Activated T-cell treated with anti-CD3 and anti-CD28 coated beads for 1 hour (primary cell): ENCODE results near the gene C20orf204.

Experiments used
- DNase-seq: peaks from one replicate; pipeline ENCODE4 v3.0.0-alpha.2; 2020; ENCODE audit warnings: low read depth

Gene C20orf204

DNA sequence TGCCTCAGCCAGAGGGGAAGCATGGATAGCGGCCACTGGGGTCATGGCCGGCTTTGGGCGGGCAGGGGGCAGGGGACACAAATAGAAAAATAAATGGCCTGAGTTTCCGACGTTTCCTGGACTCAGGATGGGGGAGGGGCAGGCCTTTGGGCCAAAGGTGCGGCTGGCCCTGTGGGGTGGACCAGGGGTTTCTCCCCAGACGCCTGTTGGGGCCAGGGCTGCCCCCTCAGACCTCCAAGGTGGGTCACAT is 20.6 kb downstream of the C20orf204 start:
- DNase-seq, result no peak

DNA sequence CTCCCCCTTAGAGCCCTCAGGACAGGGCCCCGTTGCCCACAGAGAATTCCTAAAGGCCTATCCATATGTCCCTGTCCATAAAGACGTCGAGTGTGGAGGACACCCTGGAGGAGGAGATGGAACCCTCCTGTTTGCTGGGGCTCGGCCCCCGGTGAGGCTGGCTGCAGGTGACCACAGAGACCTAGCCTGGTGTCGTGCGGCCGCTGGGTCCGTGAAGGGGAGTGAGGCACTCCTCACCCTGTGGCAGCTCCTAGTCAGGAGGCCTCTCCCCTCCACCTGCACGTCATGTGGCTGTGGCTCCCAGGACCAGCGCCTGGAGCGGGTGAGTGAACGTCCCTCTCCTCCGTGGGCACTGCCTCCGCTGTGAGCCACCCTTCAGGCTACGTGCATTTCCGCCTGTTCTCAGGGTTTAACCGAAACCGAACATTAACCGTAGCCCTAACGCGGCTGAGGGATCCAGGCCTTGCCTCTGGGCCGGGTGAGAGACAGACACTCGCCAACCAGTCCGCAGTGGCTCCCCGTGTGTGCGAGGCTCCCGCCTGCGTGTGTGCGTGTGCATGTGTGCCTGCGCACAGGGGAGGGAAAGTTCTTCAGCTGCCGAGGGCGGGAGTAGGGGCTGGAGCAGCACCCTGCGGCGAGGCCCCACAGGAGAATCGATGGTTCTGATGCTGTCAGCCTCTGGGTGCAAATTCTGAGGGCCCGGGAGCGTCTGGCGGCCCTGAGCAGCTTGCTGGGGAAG is 21.1 kb downstream of the C20orf204 start:
- no peak for DNase-seq

DNA sequence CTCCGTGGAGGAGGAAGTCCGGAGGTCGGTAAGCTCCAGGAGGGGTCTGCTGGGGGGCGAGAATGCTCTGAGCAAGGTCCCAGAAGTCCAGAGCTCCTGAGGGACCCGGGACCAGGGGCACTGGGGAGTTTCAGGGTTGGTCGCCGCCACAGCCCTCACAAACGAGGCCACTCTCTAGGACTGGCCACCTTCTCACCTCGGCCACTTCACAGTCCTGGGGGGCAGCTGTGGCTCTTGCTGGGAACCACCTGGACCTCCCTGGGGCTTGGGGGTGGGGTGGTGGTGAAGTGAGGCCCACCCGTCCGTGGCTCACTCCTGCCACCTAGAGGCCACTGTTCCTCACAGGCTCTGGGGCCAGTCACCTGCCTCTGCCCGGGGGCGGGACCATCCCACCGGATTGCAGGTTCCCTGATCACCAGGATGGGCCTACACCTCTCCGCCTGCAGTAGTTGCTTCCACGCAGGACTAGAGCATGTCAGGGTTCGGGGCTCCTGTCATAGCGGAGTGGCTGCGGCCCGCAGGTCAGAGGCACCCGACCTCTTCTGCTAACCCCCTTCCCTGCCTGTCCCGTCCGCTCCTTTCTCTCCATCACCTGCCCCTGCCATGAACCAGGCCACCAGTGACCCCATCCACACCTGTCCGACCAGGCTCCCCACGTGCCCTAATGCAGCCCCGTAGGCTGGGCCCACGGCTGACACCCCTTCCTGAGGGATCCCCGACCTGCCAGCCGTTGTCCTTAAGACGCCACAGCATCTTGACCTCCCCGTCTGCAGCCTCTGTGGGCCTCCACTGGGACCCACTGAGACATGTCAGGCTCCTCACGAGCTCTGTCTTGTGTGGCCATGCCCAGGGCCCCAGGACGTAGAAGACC is 21.9 kb downstream of the C20orf204 start:
- DNase-seq, result peak; percentile 79

DNA sequence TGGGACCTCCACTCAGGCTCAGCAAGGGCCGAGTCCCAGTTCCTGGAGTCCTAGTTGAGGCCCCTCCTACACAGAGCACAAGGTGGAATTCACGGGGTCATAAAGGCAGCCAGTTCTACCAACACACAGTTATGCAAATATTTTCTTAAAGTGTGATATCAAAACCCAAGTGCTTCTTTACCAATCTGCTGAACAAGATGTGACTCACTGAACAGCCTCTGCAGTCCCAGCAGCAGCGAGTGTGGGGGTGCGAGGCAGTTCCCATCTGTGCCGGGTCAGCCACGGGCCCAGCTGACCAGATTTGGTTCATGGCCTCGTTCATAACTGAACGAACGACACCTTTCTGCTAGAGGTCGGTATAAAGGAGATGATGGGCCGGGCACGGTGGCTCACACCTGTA is 22.6 kb downstream of the C20orf204 start:
- DNase-seq, result no peak

- DNase-seq, result no peak
Observed at GRCh38 chr20:64062276-64062595, 26.3 kb downstream of the C20orf204 start.

DNA sequence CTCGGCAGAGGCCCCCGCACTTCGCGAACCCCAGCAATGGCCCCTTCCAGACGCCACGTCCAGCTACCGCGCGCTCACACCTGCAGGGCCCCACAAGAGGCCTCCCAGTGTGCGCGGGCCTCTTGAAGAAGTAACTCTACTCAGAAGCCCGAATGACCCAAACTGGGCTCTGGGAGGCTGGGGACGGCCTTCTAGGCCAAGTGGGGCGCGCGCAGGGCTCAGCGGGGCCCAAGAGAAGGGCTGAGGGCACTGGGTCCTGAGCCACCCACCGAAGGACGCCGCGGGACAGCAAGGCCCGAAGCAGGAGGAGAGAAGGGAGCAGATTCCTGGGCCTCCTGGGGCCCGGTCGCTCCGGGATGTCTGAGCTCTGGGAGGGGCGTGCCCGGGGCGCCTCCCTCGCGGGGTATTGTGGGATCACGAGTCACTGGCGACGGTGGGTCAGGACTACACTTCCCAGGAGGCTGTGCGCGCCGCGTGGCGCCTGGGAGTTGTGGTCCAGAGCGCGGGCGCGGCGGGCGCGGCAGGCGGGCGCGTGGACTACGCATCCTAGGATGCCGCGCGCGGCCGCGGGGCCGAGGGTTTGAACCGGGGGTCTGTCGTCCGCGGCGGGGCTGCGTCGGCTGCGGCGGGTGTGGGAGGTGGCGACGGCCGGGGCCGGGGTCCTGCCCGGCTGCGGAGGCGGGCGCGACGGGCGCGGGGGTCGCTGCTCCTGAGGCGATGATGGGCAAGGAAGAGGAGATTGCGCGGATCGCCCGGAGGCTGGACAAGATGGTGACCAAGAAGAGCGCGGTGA is 26.8 kb downstream of the C20orf204 start, which contains the start of gene TCEA2:
TSS of gene TCEA2 (plus strand) at position 603 of the 793 bp plus-strand sequence. CDS start at position 718, 115 bp downstream.
- DNase-seq, result peak; percentile 92

- DNase-seq, result no peak
Observed at GRCh38 chr20:64063389-64064144, 27.6 kb downstream of the C20orf204 start.

DNA sequence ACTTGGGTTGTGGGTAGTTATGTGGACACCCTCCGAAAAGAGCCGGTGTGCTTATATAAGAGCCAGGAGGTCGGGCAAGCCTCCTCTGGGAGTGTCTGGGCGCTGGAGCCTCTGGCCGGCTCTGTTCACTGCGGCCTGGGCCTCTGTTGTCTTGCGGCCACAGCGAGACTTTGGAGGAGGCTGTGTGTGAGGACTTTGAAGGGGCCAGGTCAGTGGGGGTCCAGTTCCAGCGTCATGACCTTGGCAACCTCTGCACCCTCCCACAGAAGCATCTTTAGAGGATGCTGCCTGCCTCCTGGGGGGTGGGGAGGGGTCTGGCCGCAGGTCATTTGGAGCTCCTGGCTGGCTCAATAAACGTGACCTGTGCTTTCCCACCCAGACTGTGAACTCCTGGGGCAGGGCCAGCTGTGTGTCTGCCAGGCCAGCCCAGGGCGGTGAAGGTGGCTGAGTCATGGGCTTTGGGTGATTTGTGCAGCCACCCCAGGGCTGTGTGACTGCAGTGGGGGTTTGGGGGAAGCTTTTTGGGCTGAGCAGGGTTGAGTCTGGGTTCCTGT is 28.2 kb downstream of the C20orf204 start:
- no peak for DNase-seq

DNA sequence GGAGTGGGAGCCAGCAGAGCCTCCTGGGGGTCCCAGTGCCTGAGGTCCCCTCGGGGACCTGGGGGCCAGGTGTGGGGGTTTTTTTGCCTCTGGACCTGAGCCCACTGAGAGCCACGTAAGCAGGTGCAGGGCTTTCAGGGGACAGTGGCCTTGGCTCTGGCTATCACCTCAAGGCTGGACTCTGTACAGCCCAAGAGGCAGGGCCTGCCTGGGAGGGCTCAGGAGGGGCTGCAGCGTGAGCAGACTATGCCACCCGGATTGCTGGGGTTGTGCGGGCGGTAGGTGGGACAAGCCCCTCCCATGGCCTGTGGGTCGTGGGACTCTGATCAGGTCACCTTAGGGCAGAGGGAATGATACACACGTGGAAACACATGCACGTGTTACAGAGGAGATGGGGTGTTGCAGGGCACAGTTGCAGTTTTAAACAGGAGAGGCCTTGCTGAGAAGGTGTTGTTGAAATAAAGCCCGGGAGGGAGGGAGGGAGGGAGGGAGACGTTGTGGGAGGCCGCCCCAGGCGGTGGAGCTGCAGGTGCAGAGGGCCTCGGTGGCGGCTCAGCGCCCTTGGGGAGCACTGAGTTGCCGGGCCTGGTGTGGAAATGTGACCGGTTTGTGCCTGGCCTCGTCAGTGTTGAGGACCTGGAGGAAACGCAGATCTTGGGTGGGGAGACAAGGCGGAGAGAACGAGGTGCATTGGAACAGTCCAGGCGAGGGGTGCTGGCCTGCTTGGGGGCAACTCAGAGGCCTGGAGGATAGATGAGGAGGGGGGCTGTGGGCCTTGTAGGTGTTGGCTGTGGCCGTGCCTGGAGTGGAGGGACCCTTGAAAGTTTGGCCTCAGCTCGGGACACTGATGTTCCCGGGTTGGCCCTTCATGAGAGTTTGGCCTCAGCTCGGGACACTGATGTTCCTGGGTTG is 29.3 kb downstream of the C20orf204 start:
- no peak for DNase-seq

DNA sequence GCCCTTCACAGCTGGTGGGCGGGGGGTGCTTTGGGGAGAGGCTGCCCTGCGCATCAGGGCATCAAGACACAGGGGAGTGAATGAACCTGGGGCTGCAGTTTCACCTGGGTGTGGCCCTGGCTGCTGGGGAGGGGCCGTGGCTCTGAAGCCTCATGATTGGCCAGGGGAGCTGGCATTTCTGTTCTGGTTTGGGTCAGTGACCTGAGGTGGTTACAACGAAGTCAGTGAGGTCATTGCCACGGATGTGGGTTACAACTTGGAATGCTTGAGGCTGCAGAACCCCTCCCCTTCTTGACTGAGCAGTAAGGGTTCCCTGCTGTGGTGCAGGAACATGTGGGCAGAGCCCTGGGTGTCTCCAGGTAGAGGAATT is 30.0 kb downstream of the C20orf204 start:
- no peak for DNase-seq

GRCh38 chr20:64067005-64067632 is 31.1 kb downstream of the C20orf204 start:
- no peak for DNase-seq

- DNase-seq, result no peak
Observed at GRCh38 chr20:64067733-64068307, 31.8 kb downstream of the C20orf204 start.

GRCh38 chr20:64068386-64069208 is 32.6 kb downstream of the C20orf204 start:
- no peak for DNase-seq

DNA sequence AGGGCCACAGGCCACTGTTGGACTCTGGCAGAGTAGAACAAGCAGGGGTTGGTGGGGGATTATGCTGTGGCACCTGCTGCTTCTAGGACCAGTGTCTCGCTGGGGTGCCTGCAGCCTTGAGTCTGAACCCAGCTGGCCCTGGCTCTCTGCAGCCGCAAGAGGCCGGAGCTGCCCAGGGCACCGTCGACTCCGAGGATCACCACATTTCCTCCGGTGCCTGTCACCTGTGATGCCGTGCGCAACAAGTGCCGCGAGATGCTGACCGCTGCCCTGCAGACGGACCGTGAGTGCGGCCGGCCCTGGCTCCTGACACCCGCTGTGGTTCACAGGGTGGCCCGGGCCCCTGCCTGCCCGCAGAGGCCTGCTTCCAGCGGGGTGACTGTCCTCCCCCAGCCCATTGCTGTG is 33.2 kb downstream of the C20orf204 start:
- DNase-seq, result no peak

- DNase-seq, result no peak
Observed at GRCh38 chr20:64069614-64070243, 33.7 kb downstream of the C20orf204 start.

DNA sequence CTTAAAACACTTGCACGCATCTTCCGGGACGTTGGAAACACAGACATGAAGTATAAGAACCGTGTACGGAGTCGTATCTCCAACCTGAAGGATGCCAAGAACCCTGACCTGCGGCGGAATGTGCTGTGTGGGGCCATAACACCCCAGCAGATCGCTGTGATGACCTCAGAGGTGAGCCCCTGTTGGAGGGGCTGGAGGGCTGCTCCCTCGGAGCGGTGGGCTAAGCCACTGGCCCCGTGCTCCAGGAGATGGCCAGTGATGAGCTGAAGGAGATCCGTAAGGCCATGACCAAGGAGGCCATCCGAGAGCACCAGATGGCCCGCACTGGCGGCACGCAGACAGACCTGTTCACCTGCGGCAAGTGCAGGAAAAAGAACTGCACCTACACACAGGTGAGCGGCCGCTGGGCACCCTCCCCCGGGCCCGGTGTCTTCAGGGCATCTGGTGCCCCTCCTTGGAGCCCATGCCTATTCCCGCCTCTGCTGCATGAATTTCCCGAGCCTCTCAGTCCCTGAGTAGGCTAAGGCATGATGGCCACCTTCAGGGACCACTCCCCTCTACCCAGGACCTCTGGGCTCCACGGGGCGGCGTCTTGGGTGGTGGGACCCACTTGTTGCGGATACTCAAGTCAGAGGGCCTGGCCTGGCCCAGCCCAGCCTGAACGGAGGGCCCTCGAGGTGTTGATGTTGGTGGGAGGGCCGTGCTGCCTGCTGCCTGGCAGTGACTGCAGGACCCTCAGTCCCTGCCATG is 34.4 kb downstream of the C20orf204 start:
- no peak for DNase-seq
